HG03175 (cell line): ENCODE results near the gene SLC38A6.

Experiments used
- ATAC-seq: cut with Tn5 transposase; IDR thresholded peaks from one replicate; pipeline ENCODE4 v1.9.1; 2021; ENCODE audit warnings: mild to moderate bottlenecking, moderate library complexity; ENCODE audit not compliant: unreplicated experiment

Gene SLC38A6

GRCh38 chr14:61101803-61102548 lies 120.9 kb downstream of the SLC38A6 start:
- no peak for ATAC-seq
